Fibroblast of lung (primary cell): Measurements from ENCODE around the gene CMC1. TPM values are rescaled to one million over a fixed set of nuclear protein-coding genes. Genes with fewer than 3 reads are reported as not detected.

Experiments used
- DNase-seq, 2 donors: peaks; one replicate each; pipeline versions ENCODE4 v3.0.0 to v3.0.0-alpha.2; 2010; ENCODE audit warnings: low read depth in 2 of 2
- H2AFZ ChIP-seq: 2 replicates; pipeline ENCODE4 v1.5.1; 2012; ENCODE audit warnings: low read length, control low read depth, inconsistent platforms
- H3K27ac ChIP-seq: 2 replicates; pipeline ENCODE4 v1.5.1; 2011; ENCODE audit warnings: low read length, control low read depth; ENCODE audit not compliant: insufficient read depth
- H3K27me3 ChIP-seq: 2 replicates; pipeline ENCODE4 v1.5.1; 2011; ENCODE audit warnings: mild to moderate bottlenecking, low read length; ENCODE audit not compliant: control insufficient read depth, insufficient read depth
- H3K36me3 ChIP-seq: 2 replicates; pipeline ENCODE4 v1.5.1; 2011; ENCODE audit warnings: low read length; ENCODE audit not compliant: control insufficient read depth, insufficient read depth
- H3K4me1 ChIP-seq: 2 replicates; pipeline ENCODE4 v1.5.1; 2011; ENCODE audit warnings: low read length; ENCODE audit not compliant: control insufficient read depth, insufficient read depth; ENCODE audit errors: extremely low read depth
- H3K4me2 ChIP-seq: 2 replicates; pipeline ENCODE4 v1.5.1; 2011; ENCODE audit warnings: low read length, control low read depth; ENCODE audit not compliant: insufficient read depth; ENCODE audit errors: extremely low read depth
- H3K4me3 ChIP-seq, 4 experiments: fragments of 200-600 bp in 1 of 4; sonication (generic) in 1 of 4; replicated peaks in 1 of 4; 2 replicates each; pipeline ENCODE4 v1.5.1; 2011 to 2016; ENCODE audit warnings: low read length in 4 of 4, low read depth in 3 of 4, mild to moderate bottlenecking in 3 of 4, control low read depth in 2 of 4, inconsistent platforms in 1 of 4, mixed read lengths in 1 of 4; ENCODE audit not compliant: insufficient read depth in 1 of 4; ENCODE audit errors: control extremely low read depth in 1 of 4
- H3K79me2 ChIP-seq: 2 replicates; pipeline ENCODE4 v1.5.1; 2012; ENCODE audit warnings: mild to moderate bottlenecking, low read length, inconsistent platforms; ENCODE audit not compliant: control insufficient read depth, insufficient read depth
- H3K9ac ChIP-seq: 2 replicates; pipeline ENCODE4 v1.5.1; 2011; ENCODE audit warnings: mild to moderate bottlenecking, low read length, control low read depth; ENCODE audit not compliant: insufficient read depth
- H3K9me3 ChIP-seq: 2 replicates; pipeline ENCODE4 v1.5.1; 2012; ENCODE audit warnings: low read depth, low read length; ENCODE audit not compliant: control insufficient read depth, insufficient read depth
- H4K20me1 ChIP-seq: 2 replicates; pipeline ENCODE4 v1.5.1; 2011; ENCODE audit warnings: low read length; ENCODE audit not compliant: control insufficient read depth, insufficient read depth; ENCODE audit errors: extremely low read depth
- EZH2 ChIP-seq: IDR thresholded peaks from 2 replicates; pipeline ENCODE4 v1.5.1; 2012; ENCODE audit warnings: low read length, control low read depth, mild to moderate bottlenecking; ENCODE audit errors: missing control alignments
- polyA plus RNA-seq, 2 donors: library from polyadenylated mRNA; depleted of rRNA in 1 of 2; stranded (reverse) in 1 of 2; unstranded in 1 of 2; fragments of >200 nt; gene quantifications; 2 replicates each; pipeline ENCODE4 v1.2.1, GENCODE V29; 2011 to 2012; ENCODE audit warnings: missing spikeins in 1 of 2
- total RNA-seq: library from RNA; depleted of rRNA; stranded (reverse); fragments of >200 nt; gene quantifications from 2 replicates; pipeline ENCODE4 v1.2.1, GENCODE V29; 2014
- TF ChIP-seq, protein P1 (sequence below), 2 donors: IDR thresholded peaks in 1 of 2; conservative IDR thresholded peaks in 1 of 2; 1 replicate in 1 of 2; 2 replicates in 1 of 2; pipeline ENCODE4 v1.5.1; 2011 to 2012; ENCODE audit warnings: low read length in 2 of 2, control low read depth in 1 of 2, inconsistent platforms in 1 of 2, low read depth in 1 of 2, mild to moderate bottlenecking in 1 of 2

Gene CMC1
- total and polyA plus RNA-seq, 2 donors (not counting 1 experiment from before 2014, with no cell fraction given) = 5.6 to 26.7 TPM

DNA sequence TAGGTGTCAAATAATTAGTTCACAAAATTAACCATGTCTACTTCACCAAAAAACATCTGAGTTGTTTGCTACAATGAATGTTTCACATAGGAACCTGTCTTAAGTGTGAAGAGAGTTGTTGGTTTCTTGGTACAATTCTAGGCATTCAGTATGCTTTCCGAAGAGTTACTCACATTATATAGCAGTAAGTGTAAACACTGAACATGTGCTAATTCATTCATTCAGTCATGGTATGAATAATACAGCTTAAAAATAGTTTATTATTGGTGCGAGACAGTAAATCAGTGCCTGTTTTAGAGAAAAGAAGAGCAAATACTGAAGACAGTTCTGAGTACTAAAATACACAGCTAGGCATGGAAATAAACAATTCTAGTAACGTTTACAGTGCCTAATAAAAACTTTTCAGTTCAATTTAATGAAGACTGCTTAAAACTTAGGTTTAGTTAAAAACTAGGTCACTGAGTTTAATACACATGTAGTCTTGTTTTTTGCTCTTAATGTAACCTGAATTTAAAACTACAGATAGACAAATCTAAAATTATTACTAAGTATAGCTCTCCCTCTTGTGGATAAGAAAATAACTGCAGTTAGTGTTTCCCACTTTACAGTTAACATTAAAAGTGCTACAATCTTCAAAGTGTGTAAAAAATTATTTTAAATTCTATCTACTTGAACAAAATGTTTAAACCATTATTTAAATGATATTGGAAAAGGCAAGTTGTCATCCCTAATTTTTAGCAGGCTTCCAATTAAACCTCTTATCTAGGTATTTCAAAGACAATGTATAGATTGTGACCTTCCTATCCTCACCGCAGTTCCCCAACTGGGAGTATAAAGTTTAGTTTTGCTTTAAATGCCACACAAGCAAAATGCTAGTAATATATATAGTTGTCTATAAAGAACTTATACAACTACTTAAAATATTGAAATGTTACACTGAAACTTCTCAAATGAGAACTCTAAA, 87.1 kb downstream of the CMC1 start:
- Histone ChIP-seq H3K4me3 (no peak overlapping the region), H4K20me1 (no peaks in the 10 kb centered on the region), H3K9ac (no peak overlapping the region), H3K27ac (no peak overlapping the region), H3K79me2 (no peaks in the 10 kb centered on the region), H3K27me3 (no peaks in the 10 kb centered on the region), H3K36me3 (peaks cover 5% of the 10 kb centered on the region), H3K4me2 (no peak overlapping the region), H3K4me1 (no peaks in the 10 kb centered on the region), H2AFZ (no peak overlapping the region), H3K9me3 (no peaks in the 10 kb centered on the region)
- DNase-seq = peak; percentile 7 to 54
- TF ChIP-seq, protein P1, sequence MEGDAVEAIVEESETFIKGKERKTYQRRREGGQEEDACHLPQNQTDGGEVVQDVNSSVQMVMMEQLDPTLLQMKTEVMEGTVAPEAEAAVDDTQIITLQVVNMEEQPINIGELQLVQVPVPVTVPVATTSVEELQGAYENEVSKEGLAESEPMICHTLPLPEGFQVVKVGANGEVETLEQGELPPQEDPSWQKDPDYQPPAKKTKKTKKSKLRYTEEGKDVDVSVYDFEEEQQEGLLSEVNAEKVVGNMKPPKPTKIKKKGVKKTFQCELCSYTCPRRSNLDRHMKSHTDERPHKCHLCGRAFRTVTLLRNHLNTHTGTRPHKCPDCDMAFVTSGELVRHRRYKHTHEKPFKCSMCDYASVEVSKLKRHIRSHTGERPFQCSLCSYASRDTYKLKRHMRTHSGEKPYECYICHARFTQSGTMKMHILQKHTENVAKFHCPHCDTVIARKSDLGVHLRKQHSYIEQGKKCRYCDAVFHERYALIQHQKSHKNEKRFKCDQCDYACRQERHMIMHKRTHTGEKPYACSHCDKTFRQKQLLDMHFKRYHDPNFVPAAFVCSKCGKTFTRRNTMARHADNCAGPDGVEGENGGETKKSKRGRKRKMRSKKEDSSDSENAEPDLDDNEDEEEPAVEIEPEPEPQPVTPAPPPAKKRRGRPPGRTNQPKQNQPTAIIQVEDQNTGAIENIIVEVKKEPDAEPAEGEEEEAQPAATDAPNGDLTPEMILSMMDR (conservative IDR thresholded peaks at IDR 0.05 in 1 of 2, IDR thresholded peaks at IDR 0.05 in 1 of 2; ENCODE audit: low read depth in 1 of 2, low read length in 2 of 2) = peak in 1 of 2 donors; percentile 43
- no peak for TF ChIP-seq EZH2

DNA sequence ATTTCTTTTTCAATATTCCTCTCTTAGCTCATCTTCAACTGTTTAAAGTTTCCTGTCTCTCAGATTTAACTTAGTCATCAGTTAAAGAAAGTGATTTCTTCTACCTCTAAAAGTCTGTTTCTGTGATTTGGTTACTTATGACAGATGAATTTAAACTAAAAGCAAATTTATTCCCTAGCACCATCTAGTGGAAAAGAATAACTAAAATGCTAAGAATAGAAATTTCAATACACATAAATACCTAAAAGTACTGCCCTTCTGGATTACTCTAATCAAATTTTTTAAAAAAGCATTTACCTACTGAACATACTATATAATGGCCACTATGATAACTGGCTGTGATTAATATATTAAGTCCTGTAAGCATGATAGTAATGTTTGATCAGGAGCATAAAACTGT, 93.1 kb downstream of the CMC1 start:
- Histone ChIP-seq H3K9ac (no peak overlapping the region), H3K4me2 (no peak overlapping the region), H3K4me3 (no peak overlapping the region), H3K4me1 (no peaks in the 10 kb centered on the region), H3K36me3 (peaks cover 1% of the 10 kb centered on the region), H3K79me2 (no peaks in the 10 kb centered on the region), H2AFZ (no peak overlapping the region), H4K20me1 (no peaks in the 10 kb centered on the region), H3K9me3 (no peaks in the 10 kb centered on the region), H3K27ac (no peak overlapping the region), H3K27me3 (no peaks in the 10 kb centered on the region)
- TF ChIP-seq, protein P1 (conservative IDR thresholded peaks at IDR 0.05 in 1 of 2, IDR thresholded peaks at IDR 0.05 in 1 of 2; ENCODE audit: low read depth in 1 of 2, low read length in 2 of 2) = no peak
- TF ChIP-seq EZH2 = no peak
- DNase-seq = peak in 1 of 2 donors; percentile 28

DNA sequence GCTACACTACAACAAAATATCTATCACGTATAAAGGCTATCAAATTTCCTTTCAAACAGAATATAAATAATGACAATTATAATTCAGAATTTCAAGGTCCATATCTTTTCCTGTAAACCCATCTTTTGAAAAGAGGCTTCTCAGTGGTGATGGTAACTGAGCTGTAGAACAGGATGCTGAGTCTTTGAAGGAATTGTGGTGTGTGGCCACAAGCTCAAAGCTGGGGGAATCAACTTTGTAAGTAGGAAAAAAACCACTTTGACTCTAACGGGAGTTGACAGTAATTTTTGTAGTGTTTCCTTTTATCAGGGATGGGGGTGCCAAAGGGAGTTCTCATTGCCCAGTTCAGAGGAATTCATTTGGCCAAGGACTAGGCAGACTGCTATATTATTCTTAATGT, 93.8 kb downstream of the CMC1 start:
- Histone ChIP-seq H4K20me1 (no peaks in the 10 kb centered on the region), H3K9me3 (no peaks in the 10 kb centered on the region), H2AFZ (no peak overlapping the region), H3K36me3 (peaks cover 1% of the 10 kb centered on the region), H3K27ac (no peak overlapping the region), H3K4me2 (no peak overlapping the region), H3K4me1 (no peaks in the 10 kb centered on the region), H3K4me3 (no peak overlapping the region), H3K27me3 (no peaks in the 10 kb centered on the region), H3K9ac (no peak overlapping the region), H3K79me2 (no peaks in the 10 kb centered on the region)
- TF ChIP-seq, protein P1 (conservative IDR thresholded peaks at IDR 0.05 in 1 of 2, IDR thresholded peaks at IDR 0.05 in 1 of 2; ENCODE audit: low read depth in 1 of 2, low read length in 2 of 2) = no peak
- TF ChIP-seq EZH2 = no peak
- DNase-seq = no peak
